Mucosa of gallbladder (tissue), 1 donor: ENCODE measurements around the gene RDM1. TPM values are rescaled to one million over a fixed set of nuclear protein-coding genes. Genes with fewer than 3 reads are reported as not detected.
"Not testable (repeated sequence)": the region's sequence is repeated elsewhere in the genome, so short reads cannot be mapped to it uniquely, and the experiment has no call there.

Experiments used
- DNase-seq: peaks from one replicate; pipeline ENCODE4 v3.0.0-alpha.2; 2020; ENCODE audit warnings: low spot score
- total RNA-seq: library from RNA; stranded (reverse); gene quantifications from one replicate; pipeline ENCODE4 v1.2.1, GENCODE V29; 2021
- donor health status: DM: no; HTN: no; CAD: no.

RDM1 gene
- total RNA-seq, 1 donor from 2014 or later, result 0.75 TPM

DNA sequence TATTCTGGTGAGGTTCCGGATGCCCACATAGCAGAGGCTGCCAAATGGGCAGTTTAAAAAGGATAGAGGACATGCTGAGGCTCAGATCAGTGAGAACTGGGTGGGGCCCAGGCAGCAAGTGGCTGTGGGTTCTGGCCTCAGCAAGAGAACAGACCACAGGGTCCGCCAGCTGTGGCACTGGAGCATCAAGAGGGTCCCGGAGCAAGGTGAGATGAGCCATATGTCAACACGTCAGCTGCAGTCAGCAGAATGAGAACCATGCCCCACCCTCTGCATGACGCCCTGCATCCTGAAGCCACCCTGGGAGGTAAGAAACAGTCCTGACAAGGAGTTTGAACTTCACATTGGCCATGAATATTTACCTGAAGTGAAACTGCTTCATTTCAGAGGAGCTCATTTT lies 30.3 kb downstream of the RDM1 start:
- no peak for DNase-seq

DNA sequence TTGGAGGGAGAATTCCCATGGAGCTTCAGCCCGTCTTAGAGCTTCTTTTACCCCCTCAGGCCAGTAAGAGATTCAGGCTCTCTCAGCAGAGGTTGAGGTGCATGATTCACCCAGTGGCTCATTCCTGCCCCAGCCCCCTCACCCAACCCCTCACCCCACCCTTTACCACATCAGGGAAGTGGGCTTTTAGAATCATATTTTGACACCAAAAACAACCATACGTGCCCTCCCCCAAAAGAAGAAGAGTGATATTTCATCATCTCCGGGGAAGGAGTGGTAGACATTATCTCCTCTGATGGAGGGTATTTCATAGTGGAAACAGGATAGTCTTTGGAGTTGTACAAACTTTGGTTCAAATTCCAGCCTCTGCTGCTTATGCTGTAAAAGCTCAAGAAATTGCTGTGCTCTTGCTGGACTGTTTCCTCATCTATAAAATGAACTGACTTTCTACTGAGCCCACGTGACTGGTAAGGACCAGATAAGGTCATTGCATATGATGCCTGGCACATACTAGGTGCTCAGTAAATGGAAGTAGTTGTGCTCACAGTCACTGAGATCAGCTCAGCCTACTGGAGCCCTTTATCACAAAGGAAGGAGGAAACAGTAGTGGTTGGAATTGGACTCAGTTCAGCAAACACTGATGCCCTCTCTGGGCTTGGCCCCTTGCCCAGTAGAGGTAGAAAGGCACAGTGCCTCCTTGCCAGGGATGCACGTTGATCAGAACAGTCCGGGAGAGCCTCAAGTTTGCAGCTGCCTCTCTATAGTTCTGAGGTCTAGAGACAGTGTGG lies 32.1 kb downstream of the RDM1 start:
- DNase-seq, result peak; percentile 75

DNA sequence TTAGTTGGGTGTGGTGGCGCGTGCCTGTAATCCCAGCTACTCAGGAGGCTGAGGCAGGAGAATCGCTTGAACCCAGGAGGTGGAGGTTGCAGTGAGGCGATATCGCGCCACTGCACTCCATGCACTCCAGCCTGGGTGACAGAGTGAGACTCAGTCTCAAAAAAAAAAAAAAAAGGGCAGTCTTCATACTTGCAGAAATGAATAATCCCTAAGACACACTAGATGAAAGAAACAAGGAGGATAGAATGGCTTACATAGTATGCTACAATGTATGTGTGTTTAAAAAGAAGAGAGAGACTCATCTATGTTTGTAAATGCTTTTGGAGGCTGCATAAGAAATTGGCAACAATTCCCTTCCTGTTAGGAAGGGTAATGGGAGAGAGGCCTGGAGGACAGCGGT lies 32.8 kb downstream of the RDM1 start:
- DNase-seq, result not testable (repeated sequence)

DNA sequence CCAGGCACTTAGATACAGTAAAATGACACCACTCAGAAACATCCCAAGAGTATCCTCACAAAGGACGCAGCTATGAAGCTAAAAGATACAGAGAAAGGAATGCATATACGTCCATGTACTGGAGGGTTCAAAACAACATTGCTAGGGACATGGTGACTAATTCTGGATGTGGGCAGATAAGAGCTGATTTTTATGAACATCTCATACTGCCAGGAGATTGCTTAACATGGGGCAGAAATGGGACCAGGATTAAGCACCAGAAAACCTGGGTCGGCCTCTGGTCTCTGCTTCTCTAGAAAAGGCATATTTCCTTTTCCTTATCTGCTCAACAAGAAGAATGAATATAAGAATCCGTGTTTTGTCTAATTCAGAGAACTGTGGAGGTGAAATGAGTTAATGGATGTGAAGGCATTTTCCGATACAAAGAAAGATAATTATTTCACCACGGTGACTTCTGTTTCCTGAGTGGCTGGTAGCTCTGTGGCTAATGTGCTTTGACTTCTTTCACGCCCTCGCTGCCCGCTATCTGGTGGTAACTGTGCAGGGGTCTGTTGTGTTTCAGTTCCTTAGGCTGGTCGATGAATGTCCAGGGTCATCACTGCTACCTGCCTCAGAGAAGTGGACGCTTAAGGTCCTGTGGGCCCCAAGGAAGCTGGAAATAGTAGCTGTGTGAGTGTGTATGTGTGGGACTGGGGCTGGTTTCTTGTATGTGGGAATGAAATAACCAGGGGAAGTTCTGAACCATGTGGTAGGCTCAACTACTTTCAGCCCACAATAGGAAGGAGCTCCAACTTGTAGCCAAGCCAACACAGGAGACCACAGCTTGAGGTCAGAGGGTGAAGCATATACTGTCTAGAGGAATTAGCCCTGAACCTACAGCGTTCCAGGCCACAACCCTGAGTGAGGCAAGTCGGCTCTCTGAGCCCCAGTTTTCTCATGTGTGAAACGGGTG lies 34.7 kb downstream of the RDM1 start:
- DNase-seq, result no peak

DNA sequence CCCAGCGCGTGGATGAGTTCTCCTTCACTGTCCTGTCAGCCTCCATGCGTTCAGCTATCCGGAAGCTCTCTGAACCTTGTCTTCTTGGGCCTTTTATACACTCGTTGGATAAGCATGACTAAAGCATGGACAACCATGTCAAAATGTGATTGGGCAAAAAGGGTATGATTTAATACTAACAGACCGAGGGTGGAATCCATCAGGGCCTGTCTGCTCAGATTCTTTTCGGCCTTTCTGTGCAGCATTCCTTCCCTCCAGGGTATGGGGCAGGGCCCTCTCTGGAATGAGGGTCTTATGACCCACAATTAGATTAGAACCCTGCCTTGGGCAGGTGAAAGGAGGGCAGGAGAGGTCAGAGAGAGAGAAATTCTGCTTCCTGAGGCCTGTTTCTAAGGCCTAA lies 36.4 kb downstream of the RDM1 start:
- DNase-seq, result no peak

DNA sequence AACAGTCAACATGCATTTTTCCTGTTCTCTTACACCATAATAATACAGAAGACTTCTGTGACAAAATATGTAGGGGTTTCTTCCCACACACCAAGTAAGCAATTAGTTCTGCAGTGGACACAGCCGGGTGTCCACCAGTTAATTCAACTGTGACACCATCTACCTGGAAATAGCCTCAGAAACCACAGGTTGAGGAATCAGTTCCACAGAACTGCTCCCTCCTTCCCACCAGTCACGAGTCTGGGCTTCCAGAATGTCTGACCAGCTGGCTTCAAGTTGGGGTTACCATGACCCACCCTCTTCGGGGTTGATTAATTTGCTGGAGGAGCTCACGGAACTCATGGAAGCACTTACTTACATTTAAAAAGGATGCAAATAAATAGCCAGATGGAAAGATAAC lies 36.8 kb downstream of the RDM1 start:
- DNase-seq, result no peak

DNA sequence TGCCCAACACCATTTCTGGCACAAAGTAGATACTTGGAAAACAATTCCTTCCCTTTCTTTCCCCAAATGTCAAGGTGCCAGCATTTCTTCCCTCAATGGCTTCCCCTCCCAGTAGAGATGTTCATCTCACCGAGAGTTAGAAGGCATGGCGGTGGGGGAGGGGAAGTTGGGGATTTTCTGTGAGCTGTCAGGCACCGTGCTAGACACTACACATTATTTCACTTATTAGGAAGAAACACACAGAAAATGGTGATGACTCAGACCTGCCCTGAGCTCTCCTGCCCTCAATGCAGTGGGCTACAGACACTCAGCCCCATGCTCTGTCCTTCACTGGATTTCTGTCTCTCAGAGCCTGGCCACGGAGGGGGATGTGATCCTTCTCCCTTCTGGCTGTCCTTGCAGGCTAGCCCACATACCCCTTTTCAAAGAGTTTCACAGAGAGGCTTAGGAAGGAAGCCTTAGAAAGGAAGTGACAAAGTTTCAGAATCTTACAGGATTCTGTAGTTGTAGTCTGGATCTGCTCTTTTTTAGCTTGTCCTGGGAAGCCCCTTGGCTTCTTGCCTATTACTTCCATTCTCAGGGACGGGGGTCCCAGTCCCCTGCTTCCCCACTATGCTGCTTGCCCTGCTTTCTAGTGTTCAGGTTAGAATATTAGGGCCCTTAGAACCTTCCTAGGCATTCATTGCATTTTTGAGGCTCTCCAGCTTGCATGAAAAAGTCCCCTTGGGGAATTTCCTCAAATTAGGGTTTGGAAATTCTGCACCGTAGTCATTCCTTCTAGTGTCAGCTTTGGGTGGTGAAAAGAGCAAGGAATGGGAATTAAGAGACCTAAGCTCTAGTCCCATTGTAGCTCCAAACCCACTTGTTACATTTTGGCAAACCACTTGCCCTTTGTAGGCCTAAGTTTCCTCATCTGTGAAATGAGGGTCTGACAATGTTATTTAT lies 38.2 kb downstream of the RDM1 start:
- DNase-seq, result no peak

DNA sequence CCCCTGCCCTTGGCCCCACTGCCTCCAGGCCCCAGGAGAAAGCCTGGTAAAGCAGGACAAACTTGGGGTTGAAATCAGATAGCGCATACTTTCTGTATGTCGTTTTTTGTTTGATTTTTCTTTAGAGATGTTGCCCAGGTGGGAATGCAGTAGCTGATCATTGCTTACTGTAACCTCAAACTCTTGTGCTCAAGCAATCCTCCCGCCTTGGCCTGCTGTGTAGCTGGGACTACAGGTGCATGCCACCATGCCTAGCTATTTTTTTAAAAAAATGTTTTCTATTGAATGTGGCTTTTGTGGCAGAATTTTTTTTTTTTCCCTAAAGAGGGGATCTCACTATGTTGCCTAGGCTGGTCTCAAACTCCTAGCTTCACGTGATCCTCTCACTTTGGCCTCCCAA lies 39.3 kb downstream of the RDM1 start:
- DNase-seq, result no peak

DNA sequence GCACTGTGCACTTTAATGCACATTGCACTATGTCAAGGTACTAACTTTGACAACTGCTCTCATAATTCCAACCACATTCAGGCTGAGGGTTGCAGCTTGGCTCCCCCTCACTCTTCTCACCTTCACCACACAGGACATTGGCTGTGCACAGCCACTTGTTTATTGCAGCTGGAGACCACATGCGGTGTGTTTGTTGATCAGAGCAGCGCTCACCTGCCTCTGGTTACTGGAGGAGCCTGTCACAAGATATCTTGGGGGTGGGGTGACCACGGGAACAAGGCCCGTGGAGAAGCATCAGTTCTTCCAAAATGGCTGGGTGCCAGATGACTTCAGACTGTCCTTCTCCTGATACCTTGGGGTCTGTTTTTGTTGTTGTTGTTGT lies 39.8 kb downstream of the RDM1 start:
- peak; percentile 54 for DNase-seq

DNA sequence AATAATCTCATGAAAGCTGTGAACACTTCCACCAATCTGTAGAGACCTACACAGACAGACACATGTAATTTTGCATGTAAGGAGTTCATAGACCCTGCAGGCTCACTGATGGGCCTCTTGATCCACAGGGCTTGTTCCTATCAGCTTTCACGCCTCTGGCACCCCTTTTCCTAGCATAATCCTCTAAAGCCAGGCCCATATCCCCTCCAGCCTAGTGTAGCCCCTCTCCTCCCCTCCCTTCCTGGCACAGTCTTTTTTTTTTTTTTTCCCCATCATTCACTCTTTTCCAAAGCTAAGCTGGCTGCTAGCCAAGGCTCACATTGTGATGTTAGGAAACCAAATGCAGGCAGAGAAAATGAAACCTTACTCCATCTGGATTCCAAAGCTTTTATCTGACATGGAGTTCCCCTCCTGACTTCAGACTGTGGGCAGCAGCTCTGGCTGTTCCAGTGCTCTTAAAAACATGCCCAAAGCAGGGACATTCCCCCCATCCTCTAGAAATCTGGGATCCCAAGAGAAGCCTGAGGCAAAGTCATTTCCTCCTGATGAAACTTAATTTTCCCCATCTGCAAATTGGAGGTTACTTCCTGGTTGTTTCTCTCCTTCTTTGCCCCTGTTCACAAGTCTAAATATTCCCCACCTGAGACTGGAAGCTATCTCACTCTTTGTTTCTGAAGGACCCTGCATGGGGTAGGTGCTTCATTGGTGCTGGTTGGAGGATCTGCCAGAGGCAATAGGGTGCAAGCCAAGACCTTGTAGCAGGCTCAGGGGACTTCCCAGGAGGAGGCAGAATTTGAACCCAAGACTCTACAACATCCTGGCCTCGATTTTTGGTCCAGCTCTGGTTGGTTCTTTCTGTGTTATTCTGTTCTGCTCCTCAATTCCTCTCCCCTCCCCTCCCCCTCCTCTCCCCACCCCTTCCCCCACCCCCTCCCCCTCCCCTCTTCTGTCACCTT lies 40.5 kb downstream of the RDM1 start:
- no peak for DNase-seq

DNA sequence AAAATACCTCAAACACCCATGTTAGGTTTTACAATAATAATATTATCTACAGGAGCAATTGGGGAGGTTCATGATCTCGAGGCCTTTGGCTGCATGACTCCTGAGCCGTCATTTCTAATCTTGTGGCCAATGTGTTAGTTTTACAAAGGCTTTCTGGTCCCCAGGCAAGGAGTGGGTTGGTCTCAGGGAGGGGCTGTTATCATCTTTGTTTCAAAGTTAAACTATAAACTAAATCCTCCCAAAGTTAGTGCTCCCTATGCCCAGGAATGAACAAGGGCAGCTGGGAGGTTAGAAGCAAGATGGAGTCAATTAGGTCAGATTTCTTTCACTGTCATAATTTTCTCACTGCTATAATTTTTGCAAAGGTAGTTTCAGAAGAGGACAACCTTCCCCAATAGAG lies 41.3 kb downstream of the RDM1 start:
- DNase-seq, result no peak

DNA sequence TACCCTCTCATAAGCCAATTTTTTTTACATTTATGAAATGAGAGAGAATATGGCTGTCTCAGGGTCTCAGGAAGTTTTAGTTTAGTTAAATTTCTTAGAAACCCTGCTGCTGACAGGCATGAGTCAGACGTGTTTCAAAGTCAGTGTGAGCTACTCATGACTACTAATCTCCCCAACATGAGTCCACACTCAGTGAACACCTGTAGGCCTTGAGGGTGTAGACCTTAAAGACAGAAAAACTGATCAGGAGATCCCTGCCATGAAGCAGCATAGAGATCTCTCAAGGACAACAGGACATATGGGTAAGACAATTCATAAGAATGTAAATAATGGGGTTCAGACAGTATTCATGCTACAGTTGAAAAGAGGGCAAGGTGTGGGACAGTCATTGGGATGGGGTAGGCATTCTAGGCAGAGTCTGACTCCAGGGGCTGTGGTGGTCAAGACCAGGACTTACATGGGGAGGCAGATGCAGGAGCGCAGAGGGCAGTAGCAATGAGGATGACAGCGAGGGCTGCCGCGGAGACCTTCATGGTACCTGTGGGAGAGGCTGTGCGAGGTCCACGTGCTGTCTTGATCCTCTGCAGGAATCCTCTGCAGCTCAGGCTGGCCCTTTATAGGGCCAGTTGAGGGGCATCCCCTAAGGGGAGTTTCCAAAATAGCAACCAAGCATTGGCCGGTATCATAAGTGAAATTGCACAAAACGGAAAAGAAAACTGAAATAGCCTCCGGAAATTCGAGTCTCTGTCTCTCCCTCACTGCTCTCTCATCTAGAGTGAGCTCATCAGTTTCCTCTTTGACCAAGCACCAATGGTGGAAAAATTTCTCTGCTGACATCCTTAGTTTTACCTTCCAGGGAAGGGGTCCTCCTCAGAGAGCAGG lies 50.6 kb downstream of the RDM1 start, which contains the start of gene CCL5:
Gene CCL5, minus strand, starts transcription at position 588 of the 882 bp plus-strand sequence.
- no peak for DNase-seq

DNA sequence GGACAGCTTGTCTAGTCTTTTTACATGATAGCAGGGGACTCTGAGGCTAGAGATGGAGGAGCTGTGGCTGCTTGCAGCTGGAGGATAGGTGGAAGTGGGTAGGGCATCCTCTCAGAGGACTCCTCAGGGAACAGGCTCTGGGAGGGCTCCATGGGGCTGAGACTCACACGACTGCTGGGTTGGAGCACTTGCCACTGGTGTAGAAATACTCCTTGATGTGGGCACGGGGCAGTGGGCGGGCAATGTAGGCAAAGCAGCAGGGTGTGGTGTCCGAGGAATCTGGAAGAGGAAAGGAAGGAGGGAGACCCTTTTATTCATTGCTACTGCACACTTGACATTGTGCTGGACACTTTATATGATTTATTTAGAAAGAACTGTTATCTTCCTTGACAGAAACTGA lies 52.2 kb downstream of the RDM1 start:
- no peak for DNase-seq

DNA sequence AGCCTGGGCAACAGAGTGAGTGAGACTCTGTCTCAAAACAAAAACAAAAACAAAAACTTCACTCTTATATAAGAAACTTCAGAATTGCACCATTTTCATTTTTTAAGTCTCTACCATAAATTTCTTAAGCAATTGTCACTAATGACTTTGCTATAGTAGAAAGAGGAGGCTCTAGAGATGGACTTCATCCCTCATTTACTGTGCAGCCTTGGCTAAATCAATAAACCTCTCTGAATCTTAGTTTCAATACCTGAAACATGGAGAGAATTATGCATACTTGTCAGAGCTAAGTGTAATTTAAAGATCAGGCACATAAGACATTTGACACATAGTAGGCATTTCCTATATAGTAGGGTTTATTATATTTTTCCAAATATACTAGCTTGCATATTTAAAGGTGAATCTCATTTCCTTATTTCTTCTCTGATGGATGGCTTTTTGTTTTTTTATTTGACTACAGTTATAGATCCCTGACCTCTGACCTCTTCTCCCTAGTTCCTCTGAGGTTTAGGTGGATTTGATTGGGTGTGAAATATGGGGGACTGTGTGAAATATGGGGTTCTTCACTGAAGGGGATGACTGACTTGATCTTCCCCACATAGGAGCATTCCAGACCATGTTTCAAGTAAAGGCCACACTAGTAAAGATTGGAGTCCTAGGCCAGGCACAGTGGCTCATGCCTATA lies 53.1 kb downstream of the RDM1 start:
- DNase-seq, result no peak

DNA sequence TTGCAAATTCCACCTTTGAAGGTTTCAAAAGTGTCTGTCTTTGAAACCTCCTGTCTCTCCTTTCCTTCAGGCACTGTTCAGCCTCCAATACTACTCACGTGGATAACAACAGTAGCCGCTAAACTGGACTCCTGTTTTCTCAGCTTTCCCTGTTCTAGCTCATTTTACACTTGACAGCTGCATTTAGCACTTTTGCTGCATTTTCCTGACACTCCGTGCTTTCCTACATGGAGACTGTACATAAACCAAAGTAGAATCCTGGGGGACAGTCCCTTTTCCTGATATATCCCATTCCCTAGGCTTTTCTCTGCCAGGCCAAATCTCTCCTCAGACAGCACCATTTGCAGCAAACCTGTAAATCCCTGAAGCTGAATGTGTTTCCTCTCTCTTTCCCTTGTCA lies 54.0 kb downstream of the RDM1 start:
- DNase-seq, result no peak

DNA sequence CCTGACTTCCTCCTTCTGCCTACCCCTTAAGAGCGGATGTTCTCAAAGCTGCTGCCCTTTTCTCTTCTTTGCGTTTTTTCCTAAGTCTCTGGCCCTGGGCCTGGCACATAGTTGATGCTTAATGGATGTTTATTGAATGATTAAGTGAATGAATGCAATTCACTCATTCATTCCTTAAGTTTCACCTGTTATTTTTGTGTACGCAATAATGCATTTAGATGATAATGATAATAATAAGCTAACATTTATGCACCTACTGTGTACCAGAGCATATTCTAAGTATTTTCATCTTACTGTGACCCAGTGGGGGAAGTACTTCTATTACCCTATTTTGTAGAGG lies 54.8 kb downstream of the RDM1 start:
- DNase-seq, result no peak

DNA sequence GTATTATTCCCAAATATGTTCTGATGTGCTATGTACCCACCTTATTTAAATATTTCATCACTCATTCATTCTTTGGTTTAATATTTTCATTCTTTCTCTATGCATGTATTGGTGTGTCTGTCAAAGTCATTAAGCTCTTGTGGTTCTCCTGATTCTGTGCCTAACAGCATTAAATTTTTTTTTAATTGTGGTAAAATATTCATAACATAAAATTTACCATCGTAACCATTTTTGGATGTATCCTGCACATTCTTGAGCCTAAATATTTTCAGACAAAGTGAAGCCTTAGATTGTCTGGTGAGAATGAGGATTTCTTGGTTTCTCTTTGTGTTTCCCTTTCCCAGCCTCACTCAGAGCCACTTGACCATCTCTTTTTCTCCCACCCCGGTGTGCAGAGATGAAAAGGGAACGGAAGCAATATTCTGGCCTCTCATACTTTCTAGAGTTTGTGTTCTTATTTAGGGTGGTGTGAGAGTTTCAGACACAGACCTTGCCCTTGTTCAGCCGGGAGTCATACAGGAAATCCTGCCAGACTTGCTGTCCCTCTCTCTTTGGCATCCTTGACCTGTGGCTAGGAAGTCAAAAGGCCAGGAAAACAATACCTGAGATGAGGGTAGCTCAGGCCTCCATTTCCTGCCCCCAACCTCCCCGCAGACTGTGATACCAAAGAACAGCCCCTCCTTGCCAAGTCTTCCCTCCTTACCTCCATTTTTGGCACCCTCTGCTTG lies 55.3 kb downstream of the RDM1 start:
- no peak for DNase-seq

DNA sequence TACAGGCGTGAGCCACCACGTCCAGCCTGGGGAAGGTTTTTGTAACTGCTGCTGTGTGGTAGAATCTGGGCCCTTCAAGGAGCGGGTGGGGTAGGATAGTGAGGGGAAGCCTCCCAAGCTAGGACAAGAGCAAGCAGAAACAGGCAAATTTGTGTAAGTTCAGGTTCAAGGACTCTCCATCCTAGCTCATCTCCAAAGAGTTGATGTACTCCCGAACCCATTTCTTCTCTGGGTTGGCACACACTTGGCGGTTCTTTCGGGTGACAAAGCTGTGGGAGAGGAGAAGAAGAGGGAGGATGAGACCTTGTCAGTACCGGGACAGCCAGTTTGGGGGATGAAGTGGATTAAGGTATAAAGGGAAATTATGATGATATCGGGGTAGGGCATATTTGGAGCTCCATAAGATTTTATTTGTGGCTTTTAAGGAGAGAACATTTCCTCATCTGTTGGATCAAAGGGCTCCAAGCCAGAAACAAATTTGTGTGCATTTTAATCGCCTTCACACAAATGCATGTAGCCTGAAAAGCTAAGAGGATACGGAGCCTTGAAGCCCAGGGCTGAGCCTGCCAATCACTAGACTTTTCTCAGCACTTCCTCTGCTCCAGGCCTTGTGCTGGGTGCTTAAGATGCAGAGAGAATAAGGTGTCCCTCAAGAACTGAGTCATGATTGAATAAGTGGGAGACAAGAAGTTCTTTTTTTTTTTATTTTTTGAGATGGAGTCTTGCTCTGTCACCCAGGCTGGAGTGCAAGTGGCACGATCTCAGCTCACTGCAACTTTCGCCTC lies 58.2 kb downstream of the RDM1 start:
- no peak for DNase-seq
